Heart left ventricle (tissue), 13 donors: Measurements from ENCODE around the gene ZNF787.

Source experiments
- POLR2A ChIP-seq, 2 donors: fragments of 450-650 bp; IDR thresholded peaks; one replicate each; pipeline ENCODE4 v1.6.1; 2017; ENCODE audit warnings: antibody characterized with exemption in 2 of 2, mild to moderate bottlenecking in 2 of 2, moderate library complexity in 2 of 2
- TF ChIP-seq, protein P1 (sequence below), 12 donors: fragments of 200-600 bp; sonication (generic) in 4 of 12; IDR thresholded peaks; one replicate each; pipeline versions ENCODE4 v1.5.0 to v1.8.0; 2018 to 2022; ENCODE audit warnings: antibody characterized with exemption in 12 of 12, mild to moderate bottlenecking in 5 of 12
- donor health status: ischemic (EF 13 %, LVEDD 7.1; RV severe dilation, severe dysfunction).
- donor health status: DM: no; HTN: yes; CAD: no.
- donor health status: DM: no; HTN: no; CAD: no.
- donor health status: ischemic (EF 25% LVEDD 6.9; RV normal size, moderate dysfunction).
- donor health status: ischemic (EF 25% LVEDD 5.7; RV mildly dilated, moderate dysfunction).
- donor health status: ischemic (EF 35%, LVEDD 5.7; RV mildly dilated, moderate dysfunction).
- donor health status: nonischemic (EF 11% LVEDD 7.7; RV severe dilation, severe dysfunction).
- donor health status: DM: yes; HTN: yes; CAD: no.
- donor health status: PGD.
- donor health status: ischemic (EF 29% LVEDD 5.4; RV normal size, mild dysfunction).
- donor health status: nonischemic (EF 23%, LVEDD 6.1; RV moderate dilation, normal function).

GRCh38 chr19:56118666-56119581, 2.2 kb downstream of the ZNF787 start:
- TF ChIP-seq, protein P1, sequence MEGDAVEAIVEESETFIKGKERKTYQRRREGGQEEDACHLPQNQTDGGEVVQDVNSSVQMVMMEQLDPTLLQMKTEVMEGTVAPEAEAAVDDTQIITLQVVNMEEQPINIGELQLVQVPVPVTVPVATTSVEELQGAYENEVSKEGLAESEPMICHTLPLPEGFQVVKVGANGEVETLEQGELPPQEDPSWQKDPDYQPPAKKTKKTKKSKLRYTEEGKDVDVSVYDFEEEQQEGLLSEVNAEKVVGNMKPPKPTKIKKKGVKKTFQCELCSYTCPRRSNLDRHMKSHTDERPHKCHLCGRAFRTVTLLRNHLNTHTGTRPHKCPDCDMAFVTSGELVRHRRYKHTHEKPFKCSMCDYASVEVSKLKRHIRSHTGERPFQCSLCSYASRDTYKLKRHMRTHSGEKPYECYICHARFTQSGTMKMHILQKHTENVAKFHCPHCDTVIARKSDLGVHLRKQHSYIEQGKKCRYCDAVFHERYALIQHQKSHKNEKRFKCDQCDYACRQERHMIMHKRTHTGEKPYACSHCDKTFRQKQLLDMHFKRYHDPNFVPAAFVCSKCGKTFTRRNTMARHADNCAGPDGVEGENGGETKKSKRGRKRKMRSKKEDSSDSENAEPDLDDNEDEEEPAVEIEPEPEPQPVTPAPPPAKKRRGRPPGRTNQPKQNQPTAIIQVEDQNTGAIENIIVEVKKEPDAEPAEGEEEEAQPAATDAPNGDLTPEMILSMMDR (IDR thresholded peaks at IDR 0.05) = no peak
- no peak for TF ChIP-seq POLR2A (IDR thresholded peaks at IDR 0.05)
